ENCODE data around the gene WDPCP. TPM values are rescaled to one million over a fixed set of nuclear protein-coding genes. Genes with fewer than 3 reads are reported as not detected.

The WDPCP gene
- polyA plus RNA-seq, 2 of the 4 experiments (the other 2 are of a cell fraction) = 3.0 to 7.6 TPM

DNA sequence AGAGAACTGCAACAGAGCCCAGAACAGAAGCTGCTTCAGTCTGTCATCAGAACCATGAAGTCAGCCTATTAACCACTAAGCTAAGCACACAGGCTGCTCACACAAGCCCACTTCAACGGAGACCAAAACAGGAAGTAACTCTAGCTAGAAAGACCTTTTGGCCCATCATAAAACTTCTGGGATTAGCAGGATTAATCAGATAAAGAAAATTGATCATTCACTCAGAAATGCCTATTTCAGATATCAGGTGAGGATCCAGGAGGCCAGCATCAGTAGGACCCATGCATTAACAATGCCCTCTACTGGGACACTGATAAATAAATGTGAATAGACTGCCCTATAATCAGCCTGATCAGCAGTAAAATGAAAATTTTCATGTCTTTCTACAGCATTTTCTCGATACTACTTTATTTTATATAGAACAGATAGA, 101.4 kb downstream of the WDPCP start:
- TF ChIP-seq SMC3 (IDR thresholded peaks at IDR 0.05) (peak; percentile 40; the same call in 2 of the 3 replicates), RAD21 (conservative IDR thresholded peaks at IDR 0.05 in 1 of 2, IDR thresholded peaks at IDR 0.05 in 1 of 2) (peak; percentile 49 to 55; a peak in 4 of 5 replicates), MAFK (IDR thresholded peaks at IDR 0.05; ENCODE audit: partially characterized antibody) (peak; percentile 78)
- TF ChIP-seq, protein P1, sequence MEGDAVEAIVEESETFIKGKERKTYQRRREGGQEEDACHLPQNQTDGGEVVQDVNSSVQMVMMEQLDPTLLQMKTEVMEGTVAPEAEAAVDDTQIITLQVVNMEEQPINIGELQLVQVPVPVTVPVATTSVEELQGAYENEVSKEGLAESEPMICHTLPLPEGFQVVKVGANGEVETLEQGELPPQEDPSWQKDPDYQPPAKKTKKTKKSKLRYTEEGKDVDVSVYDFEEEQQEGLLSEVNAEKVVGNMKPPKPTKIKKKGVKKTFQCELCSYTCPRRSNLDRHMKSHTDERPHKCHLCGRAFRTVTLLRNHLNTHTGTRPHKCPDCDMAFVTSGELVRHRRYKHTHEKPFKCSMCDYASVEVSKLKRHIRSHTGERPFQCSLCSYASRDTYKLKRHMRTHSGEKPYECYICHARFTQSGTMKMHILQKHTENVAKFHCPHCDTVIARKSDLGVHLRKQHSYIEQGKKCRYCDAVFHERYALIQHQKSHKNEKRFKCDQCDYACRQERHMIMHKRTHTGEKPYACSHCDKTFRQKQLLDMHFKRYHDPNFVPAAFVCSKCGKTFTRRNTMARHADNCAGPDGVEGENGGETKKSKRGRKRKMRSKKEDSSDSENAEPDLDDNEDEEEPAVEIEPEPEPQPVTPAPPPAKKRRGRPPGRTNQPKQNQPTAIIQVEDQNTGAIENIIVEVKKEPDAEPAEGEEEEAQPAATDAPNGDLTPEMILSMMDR (IDR thresholded peaks at IDR 0.05) = peak; percentile 49; the same call in 2 of the 3 replicates
- TF ChIP-seq, protein P2, sequence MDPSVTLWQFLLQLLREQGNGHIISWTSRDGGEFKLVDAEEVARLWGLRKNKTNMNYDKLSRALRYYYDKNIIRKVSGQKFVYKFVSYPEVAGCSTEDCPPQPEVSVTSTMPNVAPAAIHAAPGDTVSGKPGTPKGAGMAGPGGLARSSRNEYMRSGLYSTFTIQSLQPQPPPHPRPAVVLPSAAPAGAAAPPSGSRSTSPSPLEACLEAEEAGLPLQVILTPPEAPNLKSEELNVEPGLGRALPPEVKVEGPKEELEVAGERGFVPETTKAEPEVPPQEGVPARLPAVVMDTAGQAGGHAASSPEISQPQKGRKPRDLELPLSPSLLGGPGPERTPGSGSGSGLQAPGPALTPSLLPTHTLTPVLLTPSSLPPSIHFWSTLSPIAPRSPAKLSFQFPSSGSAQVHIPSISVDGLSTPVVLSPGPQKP (IDR thresholded peaks at IDR 0.05; ENCODE audit: low read depth, low read length) = no peak
- POLR2A ChIA-PET = no interaction called here
- WGBS (ENCODE audit: missing lambda C conversion rate) = 57% methylated on average over 2 of the region's 2 CpGs
- CTCF ChIA-PET = interaction anchor here (0.7 to 4.2 kb wide), 13 partner anchors 9 to 699 kb away, joined by 3 to 23 read pairs (median 4); no protein-coding TSS in a partner anchor
- H3K4me3 ChIP-seq = no peak overlapping the region
- no peaks in the 10 kb centered on the region for H3K9me3 ChIP-seq
- H3K4me2 ChIP-seq = no peak overlapping the region
- no peak for FAIRE-seq
- H3K4me1 ChIP-seq = no peaks in the 10 kb centered on the region
- no peak overlapping the region for H3K27ac ChIP-seq
- peak; percentile 80 to 86; a peak in 4 of 6 replicates for ATAC-seq
- DNase-seq (ENCODE audit: low read depth in 1 of 2, low spot score in 1 of 2) = peak in 1 of 2 experiments; percentile 16

DNA sequence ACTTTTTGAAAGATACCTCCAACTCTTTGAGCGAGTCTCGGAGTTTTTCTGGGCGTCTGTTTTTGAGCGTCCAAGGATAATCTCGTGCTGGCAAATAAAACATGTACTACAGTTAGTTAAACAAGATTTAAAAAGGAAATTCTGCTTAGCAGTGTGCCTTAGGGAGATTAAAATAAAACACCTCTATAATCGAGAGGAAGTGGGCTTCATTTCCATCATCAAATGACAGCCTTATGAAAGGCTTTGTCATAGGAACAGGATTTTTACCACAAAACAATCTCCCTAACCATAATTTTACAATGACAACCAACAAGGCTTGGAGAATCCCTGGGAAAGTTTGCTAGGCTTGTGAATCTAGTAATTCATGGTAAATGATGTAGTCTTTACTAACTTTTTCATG, 103.4 kb downstream of the WDPCP start:
- no peak for FAIRE-seq
- 84% methylated on average over 6 of the region's 6 CpGs for WGBS (ENCODE audit: missing lambda C conversion rate)
- no peak for TF ChIP-seq PHF8 (IDR thresholded peaks at IDR 0.05; ENCODE audit: borderline replicate concordance, low read depth)
- TF ChIP-seq, protein P3, sequence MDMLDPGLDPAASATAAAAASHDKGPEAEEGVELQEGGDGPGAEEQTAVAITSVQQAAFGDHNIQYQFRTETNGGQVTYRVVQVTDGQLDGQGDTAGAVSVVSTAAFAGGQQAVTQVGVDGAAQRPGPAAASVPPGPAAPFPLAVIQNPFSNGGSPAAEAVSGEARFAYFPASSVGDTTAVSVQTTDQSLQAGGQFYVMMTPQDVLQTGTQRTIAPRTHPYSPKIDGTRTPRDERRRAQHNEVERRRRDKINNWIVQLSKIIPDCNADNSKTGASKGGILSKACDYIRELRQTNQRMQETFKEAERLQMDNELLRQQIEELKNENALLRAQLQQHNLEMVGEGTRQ (IDR thresholded peaks at IDR 0.05) = no peak
- no peak for TF ChIP-seq ESRRA (IDR thresholded peaks at IDR 0.05; ENCODE audit: borderline replicate concordance, low read length)
- TF ChIP-seq, protein P4, sequence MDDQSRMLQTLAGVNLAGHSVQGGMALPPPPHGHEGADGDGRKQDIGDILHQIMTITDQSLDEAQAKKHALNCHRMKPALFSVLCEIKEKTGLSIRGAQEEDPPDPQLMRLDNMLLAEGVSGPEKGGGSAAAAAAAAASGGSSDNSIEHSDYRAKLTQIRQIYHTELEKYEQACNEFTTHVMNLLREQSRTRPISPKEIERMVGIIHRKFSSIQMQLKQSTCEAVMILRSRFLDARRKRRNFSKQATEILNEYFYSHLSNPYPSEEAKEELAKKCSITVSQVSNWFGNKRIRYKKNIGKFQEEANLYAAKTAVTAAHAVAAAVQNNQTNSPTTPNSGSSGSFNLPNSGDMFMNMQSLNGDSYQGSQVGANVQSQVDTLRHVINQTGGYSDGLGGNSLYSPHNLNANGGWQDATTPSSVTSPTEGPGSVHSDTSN (IDR thresholded peaks at IDR 0.05) = no peak
- no peak for TF ChIP-seq SREBF2 (IDR thresholded peaks at IDR 0.05)
- no peak for TF ChIP-seq KDM5A (IDR thresholded peaks at IDR 0.05)
- ATAC-seq = no peak
- ChIA-PET POLR2A (no interaction called here), CTCF (no interaction called here)
- no peak overlapping the region for H3K4me2 ChIP-seq
- H3K4me1 ChIP-seq = no peaks in the 10 kb centered on the region
- no peaks in the 10 kb centered on the region for H3K9me3 ChIP-seq
- no peak overlapping the region for H3K27ac ChIP-seq
- no peak overlapping the region for H3K4me3 ChIP-seq
- DNase-seq (ENCODE audit: low read depth in 1 of 2, low spot score in 1 of 2) = no peak

DNA sequence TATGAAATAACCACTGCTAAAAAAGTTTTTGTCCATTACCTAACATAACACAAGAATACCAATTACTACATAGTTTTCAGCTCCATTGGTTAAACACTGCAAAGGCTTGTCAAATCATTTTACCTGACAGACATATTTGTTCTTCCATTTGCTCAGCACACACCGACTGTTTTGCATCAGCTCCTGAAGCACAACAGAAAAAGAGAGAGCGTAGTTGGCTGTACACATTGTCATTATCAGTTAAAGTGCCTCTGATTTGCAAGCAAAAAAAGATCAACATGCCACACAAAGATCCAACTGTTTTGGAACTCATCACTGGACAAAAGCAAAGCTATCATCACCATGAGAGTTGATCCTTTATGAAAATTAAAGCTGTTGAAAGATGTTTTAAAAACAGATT, 103.8 kb downstream of the WDPCP start:
- ATAC-seq = no peak
- ChIA-PET CTCF (no interaction called here), POLR2A (no interaction called here)
- Histone ChIP-seq H3K4me1 (no peaks in the 10 kb centered on the region), H3K4me3 (no peak overlapping the region), H3K4me2 (no peak overlapping the region), H3K27ac (no peak overlapping the region), H3K9me3 (no peaks in the 10 kb centered on the region)
- DNase-seq (ENCODE audit: low read depth in 1 of 2, low spot score in 1 of 2) = no peak
- no peak for TF ChIP-seq ZSCAN20 (CRISPR knock-in tag; IDR thresholded peaks at IDR 0.05)
- TF ChIP-seq CBX8 (IDR thresholded peaks at IDR 0.05) = no peak
- no peak for TF ChIP-seq CHD2 (IDR thresholded peaks at IDR 0.05; ENCODE audit: low read length, partially characterized antibody)
- TF ChIP-seq ZFP36 (IDR thresholded peaks at IDR 0.05; ENCODE audit: borderline replicate concordance, partially characterized antibody) = no peak
- TF ChIP-seq HOXB5 (CRISPR knock-in tag; IDR thresholded peaks at IDR 0.05) = no peak
- TF ChIP-seq NPAS2 (CRISPR knock-in tag; IDR thresholded peaks at IDR 0.05; ENCODE audit: borderline replicate concordance) = no peak
- TF ChIP-seq NR3C1 (IDR thresholded peaks at IDR 0.05) = no peak
- TF ChIP-seq, protein P5, sequence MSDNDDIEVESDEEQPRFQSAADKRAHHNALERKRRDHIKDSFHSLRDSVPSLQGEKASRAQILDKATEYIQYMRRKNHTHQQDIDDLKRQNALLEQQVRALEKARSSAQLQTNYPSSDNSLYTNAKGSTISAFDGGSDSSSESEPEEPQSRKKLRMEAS (IDR thresholded peaks at IDR 0.05) = no peak
- no peak for TF ChIP-seq POLR2AphosphoS2 (conservative IDR thresholded peaks at IDR 0.05; ENCODE audit: low read length)
- no peak for TF ChIP-seq PHF8 (IDR thresholded peaks at IDR 0.05; ENCODE audit: borderline replicate concordance, low read depth)
- TF ChIP-seq GATA3 (IDR thresholded peaks at IDR 0.05; ENCODE audit: borderline replicate concordance) = no peak
- TF ChIP-seq, protein P6, sequence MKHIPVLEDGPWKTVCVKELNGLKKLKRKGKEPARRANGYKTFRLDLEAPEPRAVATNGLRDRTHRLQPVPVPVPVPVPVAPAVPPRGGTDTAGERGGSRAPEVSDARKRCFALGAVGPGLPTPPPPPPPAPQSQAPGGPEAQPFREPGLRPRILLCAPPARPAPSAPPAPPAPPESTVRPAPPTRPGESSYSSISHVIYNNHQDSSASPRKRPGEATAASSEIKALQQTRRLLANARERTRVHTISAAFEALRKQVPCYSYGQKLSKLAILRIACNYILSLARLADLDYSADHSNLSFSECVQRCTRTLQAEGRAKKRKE (CRISPR knock-in tag; IDR thresholded peaks at IDR 0.05; ENCODE audit: low read depth) = no peak
- 92% methylated on average over 2 of the region's 2 CpGs for WGBS (ENCODE audit: missing lambda C conversion rate)
- FAIRE-seq = no peak

Measured in A549 (cell line).